Ishikawa (cell line): ENCODE data around the gene STAT4.

Experiments used
- CEBPB ChIP-seq: IDR thresholded peaks from 2 replicates; pipeline ENCODE4 v1.6.1; 2012
- CREB1 ChIP-seq: IDR thresholded peaks from 2 replicates; pipeline ENCODE4 v1.6.1; 2012; ENCODE audit warnings: low read depth
- EGR1 ChIP-seq: IDR thresholded peaks from 2 replicates; pipeline ENCODE4 v1.6.1; 2012
- EP300 ChIP-seq: IDR thresholded peaks from 2 replicates; pipeline ENCODE4 v1.6.1; 2012; ENCODE audit warnings: borderline replicate concordance
- FOXM1 ChIP-seq: IDR thresholded peaks from 2 replicates; pipeline ENCODE4 v1.6.1; 2012; ENCODE audit warnings: low read depth, borderline replicate concordance
- NFIC ChIP-seq: IDR thresholded peaks from 2 replicates; pipeline ENCODE4 v1.6.1; 2012
- RAD21 ChIP-seq: IDR thresholded peaks from 2 replicates; pipeline ENCODE4 v1.6.1; 2012; ENCODE audit warnings: low read depth
- TAF1 ChIP-seq: IDR thresholded peaks from 2 replicates; pipeline ENCODE4 v1.6.1; 2012; ENCODE audit warnings: low read depth, mild to moderate bottlenecking
- TCF12 ChIP-seq: IDR thresholded peaks from 2 replicates; pipeline ENCODE4 v1.6.1; 2012; ENCODE audit warnings: low read depth
- TEAD4 ChIP-seq: IDR thresholded peaks from 2 replicates; pipeline ENCODE4 v1.6.1; 2012
- USF1 ChIP-seq: IDR thresholded peaks from 2 replicates; pipeline ENCODE4 v1.6.1; 2012
- YY1 ChIP-seq: IDR thresholded peaks from 2 replicates; pipeline ENCODE4 v1.6.1; 2012; ENCODE audit warnings: low read depth
- ZBTB7A ChIP-seq: IDR thresholded peaks from 2 replicates; pipeline ENCODE4 v1.6.1; 2012; ENCODE audit warnings: low read depth
- TF ChIP-seq, protein P1 (sequence below): IDR thresholded peaks from 2 replicates; pipeline ENCODE4 v1.6.1; 2012; ENCODE audit warnings: low read depth, mild to moderate bottlenecking
- TF ChIP-seq, protein P2 (sequence below): IDR thresholded peaks from 2 replicates; pipeline ENCODE4 v1.6.1; 2012

STAT4 gene

GRCh38 chr2:191177751-191178736 is 27.2 kb upstream of the STAT4 start:
- TF ChIP-seq CREB1 (no peak), FOXM1 (no peak), YY1 (no peak)
- TF ChIP-seq, protein P1, sequence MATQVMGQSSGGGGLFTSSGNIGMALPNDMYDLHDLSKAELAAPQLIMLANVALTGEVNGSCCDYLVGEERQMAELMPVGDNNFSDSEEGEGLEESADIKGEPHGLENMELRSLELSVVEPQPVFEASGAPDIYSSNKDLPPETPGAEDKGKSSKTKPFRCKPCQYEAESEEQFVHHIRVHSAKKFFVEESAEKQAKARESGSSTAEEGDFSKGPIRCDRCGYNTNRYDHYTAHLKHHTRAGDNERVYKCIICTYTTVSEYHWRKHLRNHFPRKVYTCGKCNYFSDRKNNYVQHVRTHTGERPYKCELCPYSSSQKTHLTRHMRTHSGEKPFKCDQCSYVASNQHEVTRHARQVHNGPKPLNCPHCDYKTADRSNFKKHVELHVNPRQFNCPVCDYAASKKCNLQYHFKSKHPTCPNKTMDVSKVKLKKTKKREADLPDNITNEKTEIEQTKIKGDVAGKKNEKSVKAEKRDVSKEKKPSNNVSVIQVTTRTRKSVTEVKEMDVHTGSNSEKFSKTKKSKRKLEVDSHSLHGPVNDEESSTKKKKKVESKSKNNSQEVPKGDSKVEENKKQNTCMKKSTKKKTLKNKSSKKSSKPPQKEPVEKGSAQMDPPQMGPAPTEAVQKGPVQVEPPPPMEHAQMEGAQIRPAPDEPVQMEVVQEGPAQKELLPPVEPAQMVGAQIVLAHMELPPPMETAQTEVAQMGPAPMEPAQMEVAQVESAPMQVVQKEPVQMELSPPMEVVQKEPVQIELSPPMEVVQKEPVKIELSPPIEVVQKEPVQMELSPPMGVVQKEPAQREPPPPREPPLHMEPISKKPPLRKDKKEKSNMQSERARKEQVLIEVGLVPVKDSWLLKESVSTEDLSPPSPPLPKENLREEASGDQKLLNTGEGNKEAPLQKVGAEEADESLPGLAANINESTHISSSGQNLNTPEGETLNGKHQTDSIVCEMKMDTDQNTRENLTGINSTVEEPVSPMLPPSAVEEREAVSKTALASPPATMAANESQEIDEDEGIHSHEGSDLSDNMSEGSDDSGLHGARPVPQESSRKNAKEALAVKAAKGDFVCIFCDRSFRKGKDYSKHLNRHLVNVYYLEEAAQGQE, result no peak

- no peak for TF ChIP-seq TCF12
- TF ChIP-seq TEAD4, result no peak
These were observed 26.1 kb upstream of the STAT4 start for GRCh38 chr2:191176801-191177438.

DNA sequence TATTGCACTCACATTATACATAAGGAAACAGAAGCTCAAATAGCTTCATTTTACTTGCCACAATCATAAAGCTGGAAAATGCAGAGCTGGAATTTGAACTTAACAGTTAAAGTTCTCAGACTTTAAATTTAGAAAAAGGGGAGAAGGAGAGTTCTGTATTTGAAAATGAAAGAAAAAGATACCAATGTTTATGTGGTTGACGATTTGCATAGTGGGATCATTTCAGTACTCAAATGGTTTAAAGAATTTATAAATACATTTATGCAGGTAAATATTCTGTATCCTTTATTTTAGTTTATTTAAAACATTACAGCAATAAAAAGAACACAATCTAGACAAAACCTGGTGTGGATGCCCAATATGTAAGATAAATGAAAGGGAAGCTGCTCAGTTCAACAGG is 25.5 kb upstream of the STAT4 start:
- TF ChIP-seq CREB1 (no peak), CEBPB (no peak), TCF12 (no peak), EP300 (no peak)
- TF ChIP-seq, protein P1, result no peak

DNA sequence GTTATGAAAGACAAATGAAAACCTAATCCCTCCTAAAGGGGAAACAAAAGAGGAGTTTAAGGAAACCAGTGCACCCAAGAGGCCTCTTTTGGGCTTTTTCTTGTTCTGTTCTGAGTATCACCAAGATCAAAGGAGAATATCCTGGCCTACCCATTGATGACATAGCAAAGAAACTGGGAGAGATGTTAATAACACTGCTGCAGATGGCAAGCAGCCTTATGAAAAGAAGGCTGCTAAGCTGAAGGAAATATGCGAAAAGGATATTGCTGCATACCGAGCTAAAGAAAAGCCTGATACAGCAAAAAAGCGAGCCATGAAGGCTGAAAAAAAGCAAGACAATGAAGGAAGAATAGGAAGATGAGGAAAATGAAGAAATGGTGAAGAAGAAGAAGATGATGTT is 23.6 kb upstream of the STAT4 start:
- TF ChIP-seq, protein P1, result no peak
- TF ChIP-seq TAF1, result no peak
- no peak for TF ChIP-seq RAD21
- TF ChIP-seq ZBTB7A, result no peak
- TF ChIP-seq NFIC, result no peak
- TF ChIP-seq CEBPB, result no peak
- TF ChIP-seq YY1, result no peak
- TF ChIP-seq TEAD4, result no peak
- no peak for TF ChIP-seq FOXM1
- no peak for TF ChIP-seq EGR1
- TF ChIP-seq, protein P2, sequence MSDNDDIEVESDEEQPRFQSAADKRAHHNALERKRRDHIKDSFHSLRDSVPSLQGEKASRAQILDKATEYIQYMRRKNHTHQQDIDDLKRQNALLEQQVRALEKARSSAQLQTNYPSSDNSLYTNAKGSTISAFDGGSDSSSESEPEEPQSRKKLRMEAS, result no peak
- no peak for TF ChIP-seq USF1
- TF ChIP-seq TCF12, result no peak
- no peak for TF ChIP-seq EP300
- TF ChIP-seq CREB1, result no peak

DNA sequence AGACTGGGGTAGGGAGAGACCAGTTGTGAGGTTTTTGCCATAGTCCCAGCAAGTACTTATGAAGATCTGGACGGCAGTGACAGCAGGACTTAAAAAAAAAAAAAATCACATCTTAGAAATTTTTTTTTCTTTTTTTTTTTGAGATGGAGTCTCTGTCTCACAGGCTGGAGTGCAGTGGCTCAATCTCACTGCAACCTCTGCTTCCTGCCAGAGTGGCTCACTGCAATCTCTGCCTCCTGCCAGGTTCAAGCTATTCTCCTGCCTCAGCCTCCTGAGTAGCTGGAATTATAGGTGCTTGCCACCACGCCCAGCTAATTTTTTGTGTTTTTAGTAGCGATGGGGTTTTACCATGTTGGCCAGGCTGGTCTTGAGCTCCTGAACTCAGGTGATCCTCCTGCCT is 22.4 kb upstream of the STAT4 start:
- TF ChIP-seq CEBPB, result no peak
- no peak for TF ChIP-seq TCF12
- no peak for TF ChIP-seq ZBTB7A
- TF ChIP-seq USF1, result no peak
